Lung (tissue), 12 donors: Measurements from ENCODE around the gene SALL3. TPM values are rescaled to one million over a fixed set of nuclear protein-coding genes. Genes with fewer than 3 reads are reported as not detected.

ENCODE experiments used
- ATAC-seq: fragments of 200-7000 bp; cut with Tn5 transposase; one replicate; pipeline ENCODE4 v1.9.1; 2020; ENCODE audit warnings: moderate number of reproducible peaks; ENCODE audit not compliant: insufficient read depth, low FRiP score
- DNase-seq, 3 donors: peaks; one replicate each; pipeline ENCODE4 v3.0.0-alpha.2; 2013 to 2017
- H3K27ac ChIP-seq, 2 donors: one replicate each; pipeline ENCODE4 v1.5.1; 2013; ENCODE audit warnings: mild to moderate bottlenecking in 2 of 2, moderate library complexity in 2 of 2, control low read depth in 1 of 2, inconsistent platforms in 1 of 2, low read depth in 1 of 2, low read length in 1 of 2
- H3K27me3 ChIP-seq, 3 donors: one replicate each; pipeline ENCODE4 v1.5.1; 2013; ENCODE audit warnings: low read length in 2 of 3; ENCODE audit not compliant: control insufficient read depth in 3 of 3, insufficient read depth in 3 of 3
- H3K36me3 ChIP-seq, 4 donors: one replicate each; pipeline ENCODE4 v1.5.1; 2013; ENCODE audit warnings: low read length in 4 of 4, mild to moderate bottlenecking in 1 of 4, moderate library complexity in 1 of 4; ENCODE audit not compliant: control insufficient read depth in 4 of 4, insufficient read depth in 4 of 4
- H3K4me1 ChIP-seq, 5 donors: one replicate each; pipeline ENCODE4 v1.5.1; 2013; ENCODE audit warnings: low read length in 5 of 5, mild to moderate bottlenecking in 2 of 5, moderate library complexity in 1 of 5; ENCODE audit not compliant: control insufficient read depth in 5 of 5, insufficient read depth in 5 of 5
- H3K4me3 ChIP-seq: one replicate; pipeline ENCODE4 v1.5.1; 2013; ENCODE audit warnings: mild to moderate bottlenecking, control low read depth, moderate library complexity
- H3K9ac ChIP-seq, 2 donors: one replicate each; pipeline ENCODE4 v1.5.1; 2013; ENCODE audit warnings: low read length in 2 of 2, control low read depth in 1 of 2; ENCODE audit not compliant: insufficient read depth in 1 of 2
- H3K9me3 ChIP-seq, 4 donors: one replicate each; pipeline ENCODE4 v1.5.1; 2013; ENCODE audit warnings: low read length in 3 of 4, mild to moderate bottlenecking in 1 of 4, moderate library complexity in 1 of 4; ENCODE audit not compliant: control insufficient read depth in 4 of 4, insufficient read depth in 3 of 4
- CTCF ChIP-seq: IDR thresholded peaks from 2 replicates; pipeline ENCODE4 v1.5.1; 2012; ENCODE audit warnings: mild to moderate bottlenecking; ENCODE audit errors: control extremely low read depth, extremely low read depth
- WGBS, 2 donors: extraction: QIAGEN DNeasy Blood & Tissue Kit; methylation state at CpG; one replicate each; pipeline ENCODE4 v1.1.7; 2013; 5-methylcytosine and 5-hydroxymethylcytosine counted together
- polyA plus RNA-seq, 2 donors: library from polyadenylated mRNA; stranded (reverse); fragments of 200-250 nt; gene quantifications; one replicate each; pipeline ENCODE4 v1.2.1, GENCODE V29; 2013
- total RNA-seq, 2 donors: library from RNA; depleted of rRNA in 1 of 2; stranded (reverse); fragments of >200 nt in 1 of 2; gene quantifications; one replicate each; pipeline ENCODE4 v1.2.1, GENCODE V29; 2014 to 2021
- donor health status: control.
- donor health status: control.
- donor health status: Bipolar disorder and iron deficiency.
- donor health status: healthy.
- donor health status: DM: yes; HTN: yes; CAD: no.

The SALL3 gene
- total and polyA plus RNA-seq, 4 donors = 0.28 TPM; not detected in 3

DNA sequence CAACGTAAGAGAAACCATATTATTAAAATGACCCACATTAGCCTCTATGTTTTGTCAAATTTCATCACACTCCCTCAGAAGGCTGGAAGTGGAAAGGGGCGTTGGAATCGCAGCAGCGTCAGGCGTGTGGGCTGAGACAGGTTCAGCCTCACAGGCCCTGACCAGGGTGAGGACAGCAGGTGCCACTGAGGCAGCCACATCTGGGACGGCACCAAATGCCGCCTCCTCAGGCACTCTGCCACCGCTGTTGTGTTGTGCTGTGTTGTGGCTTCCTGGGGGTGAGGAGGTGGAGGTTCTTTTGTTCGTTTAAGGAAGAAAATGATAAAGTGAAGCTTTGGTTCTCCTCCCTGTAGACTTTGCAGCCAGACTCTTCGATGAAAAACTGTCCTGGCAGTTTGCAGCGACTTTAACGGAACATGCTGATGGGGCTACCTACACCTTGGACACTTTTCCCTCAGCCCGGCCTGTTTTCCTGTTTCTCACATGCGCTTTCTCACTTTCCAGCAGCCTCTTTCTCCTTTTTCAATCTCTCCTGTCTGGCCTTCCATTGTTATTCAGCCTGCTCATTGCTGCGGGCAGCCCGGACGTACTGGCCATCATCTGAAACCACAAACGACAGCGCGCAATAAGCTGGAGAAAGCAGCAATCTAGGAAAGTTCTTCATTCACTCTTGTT is 44.9 kb upstream of the SALL3 start:
- Histone ChIP-seq H3K27me3 (peaks cover 0 to 9% (median 0%) of the 10 kb centered on the region in 3 donors), H3K27ac (no peak overlapping the region), H3K9me3 (peaks cover 0 to 1% (median 0%) of the 10 kb centered on the region in 4 donors), H3K36me3 (no peaks in the 10 kb centered on the region), H3K9ac (no peak overlapping the region), H3K4me1 (no peaks in the 10 kb centered on the region), H3K4me3 (no peak overlapping the region)
- ATAC-seq (no peak), DNase-seq (no peak)
- WGBS, 2 donors = 76 to 77% methylated on average over 20 of the region's 20 CpGs
- no peak for TF ChIP-seq CTCF

GRCh38 chr18:78935406-78935805 is 44.2 kb upstream of the SALL3 start:
- Histone ChIP-seq H3K27me3 (peaks cover 0 to 9% (median 0%) of the 10 kb centered on the region in 3 donors), H3K36me3 (no peaks in the 10 kb centered on the region), H3K4me1 (no peaks in the 10 kb centered on the region), H3K4me3 (no peak overlapping the region), H3K9ac (no peak overlapping the region), H3K9me3 (peaks cover 0 to 1% (median 0%) of the 10 kb centered on the region in 4 donors), H3K27ac (no peak overlapping the region)
- 87 to 93% methylated on average over 9 of the region's 9 CpGs for WGBS, 2 donors
- ATAC-seq (no peak), DNase-seq (no peak)
- no peak for TF ChIP-seq CTCF

DNA sequence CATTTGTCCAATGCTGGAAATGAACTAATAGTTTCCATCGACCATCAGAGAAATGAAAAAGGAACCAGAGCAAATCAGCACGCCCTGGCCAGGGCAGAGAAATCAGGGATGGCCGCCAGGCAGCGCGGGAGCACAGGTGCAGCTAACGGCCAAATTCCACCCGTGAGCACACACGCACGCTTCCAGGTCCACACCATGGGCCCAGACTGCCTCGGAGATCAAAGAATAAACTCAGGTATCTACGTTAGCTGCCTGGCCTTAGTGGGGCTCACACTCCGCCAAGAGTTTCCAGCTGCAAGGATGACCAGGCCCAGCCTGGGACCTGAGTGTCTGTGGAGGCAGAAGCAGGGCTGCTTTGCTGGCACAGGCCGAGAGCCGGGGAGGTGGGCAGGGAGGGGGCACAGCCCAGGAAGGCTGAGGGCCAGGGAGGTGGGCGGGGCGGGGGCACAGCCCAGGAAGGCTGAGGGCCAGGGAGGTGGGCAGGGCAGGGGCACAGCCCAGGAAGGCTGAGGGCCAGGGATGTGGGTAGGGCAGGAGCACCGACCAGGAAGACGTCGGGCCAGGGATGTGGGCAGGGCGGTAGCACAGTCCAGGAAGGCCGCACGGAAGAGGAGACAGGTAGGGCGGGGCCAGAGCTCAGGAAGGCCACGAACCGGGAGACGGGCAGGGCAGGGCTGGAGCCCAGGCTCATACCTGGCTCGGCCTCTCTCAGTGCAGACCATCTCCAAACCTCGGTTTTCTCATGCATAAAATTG is 43.2 kb upstream of the SALL3 start:
- H3K4me3 ChIP-seq = no peak overlapping the region
- ATAC-seq (no peak), DNase-seq (no peak)
- no peaks in the 10 kb centered on the region for H3K4me1 ChIP-seq
- H3K36me3 ChIP-seq = no peaks in the 10 kb centered on the region
- 80 to 91% methylated on average over 28 of the region's 28 CpGs for WGBS, 2 donors
- peaks cover 0 to 1% (median 0%) of the 10 kb centered on the region in 4 donors for H3K9me3 ChIP-seq
- H3K27me3 ChIP-seq = peaks cover 0 to 7% (median 0%) of the 10 kb centered on the region in 3 donors
- no peak overlapping the region for H3K9ac ChIP-seq
- TF ChIP-seq CTCF = no peak
- no peak overlapping the region for H3K27ac ChIP-seq
